ENCODE results near the gene TPH2.

- TF ChIP-seq, protein P1, sequence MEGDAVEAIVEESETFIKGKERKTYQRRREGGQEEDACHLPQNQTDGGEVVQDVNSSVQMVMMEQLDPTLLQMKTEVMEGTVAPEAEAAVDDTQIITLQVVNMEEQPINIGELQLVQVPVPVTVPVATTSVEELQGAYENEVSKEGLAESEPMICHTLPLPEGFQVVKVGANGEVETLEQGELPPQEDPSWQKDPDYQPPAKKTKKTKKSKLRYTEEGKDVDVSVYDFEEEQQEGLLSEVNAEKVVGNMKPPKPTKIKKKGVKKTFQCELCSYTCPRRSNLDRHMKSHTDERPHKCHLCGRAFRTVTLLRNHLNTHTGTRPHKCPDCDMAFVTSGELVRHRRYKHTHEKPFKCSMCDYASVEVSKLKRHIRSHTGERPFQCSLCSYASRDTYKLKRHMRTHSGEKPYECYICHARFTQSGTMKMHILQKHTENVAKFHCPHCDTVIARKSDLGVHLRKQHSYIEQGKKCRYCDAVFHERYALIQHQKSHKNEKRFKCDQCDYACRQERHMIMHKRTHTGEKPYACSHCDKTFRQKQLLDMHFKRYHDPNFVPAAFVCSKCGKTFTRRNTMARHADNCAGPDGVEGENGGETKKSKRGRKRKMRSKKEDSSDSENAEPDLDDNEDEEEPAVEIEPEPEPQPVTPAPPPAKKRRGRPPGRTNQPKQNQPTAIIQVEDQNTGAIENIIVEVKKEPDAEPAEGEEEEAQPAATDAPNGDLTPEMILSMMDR (CRISPR knock-in tag; IDR thresholded peaks at IDR 0.05): no peak
- TF ChIP-seq POLR2A (IDR thresholded peaks at IDR 0.05; ENCODE audit: insufficient read depth in 1 of 2, low read depth in 2 of 2, low read length in 2 of 2) (no peak), SOX5 (CRISPR knock-in tag; IDR thresholded peaks at IDR 0.05; ENCODE audit: borderline replicate concordance) (no peak), NFATC3 (CRISPR knock-in tag; IDR thresholded peaks at IDR 0.05) (no peak)
These were observed 61.1 kb downstream of the TPH2 start for GRCh38 chr12:71999795-72000194.

Data from HepG2 (cell line).